Endodermal cell (in vitro differentiated cells): ENCODE measurements around the gene AUNIP. TPM values are rescaled to one million over a fixed set of nuclear protein-coding genes. Genes with fewer than 3 reads are reported as not detected.

Experiments used
- DNase-seq: peaks from one replicate; pipeline ENCODE4 v3.0.0-alpha.2; 2017
- H3K27ac ChIP-seq: 2 replicates; pipeline ENCODE4 v1.5.1; 2013; ENCODE audit warnings: mild to moderate bottlenecking, low read depth, low read length, moderate library complexity
- H3K27me3 ChIP-seq: 2 replicates; pipeline ENCODE4 v1.6.1; 2013; ENCODE audit warnings: mild to moderate bottlenecking, low read length, moderate library complexity; ENCODE audit not compliant: insufficient read depth, control insufficient read depth, poor library complexity, severe bottlenecking
- H3K36me3 ChIP-seq: 2 replicates; pipeline ENCODE4 v1.7.0; 2013; ENCODE audit warnings: mild to moderate bottlenecking, low read length, moderate library complexity; ENCODE audit not compliant: control insufficient read depth, insufficient read depth
- H3K4me1 ChIP-seq: one replicate; pipeline ENCODE4 v1.7.0; 2013; ENCODE audit warnings: low read length; ENCODE audit not compliant: control insufficient read depth, insufficient read depth
- H3K4me3 ChIP-seq: 2 replicates; pipeline ENCODE4 v1.5.1; 2013; ENCODE audit warnings: mild to moderate bottlenecking, low read length, moderate library complexity
- H3K9ac ChIP-seq: 2 replicates; pipeline ENCODE4 v1.6.1; 2013; ENCODE audit warnings: mild to moderate bottlenecking, low read length, moderate library complexity; ENCODE audit not compliant: poor library complexity, severe bottlenecking; ENCODE audit errors: extremely low read depth
- H3K9me3 ChIP-seq: 2 replicates; pipeline ENCODE4 v1.6.1; 2013; ENCODE audit warnings: mild to moderate bottlenecking, low read length, moderate library complexity; ENCODE audit not compliant: control insufficient read depth
- H3K27ac Mint-ChIP-seq: 2 replicates; pipeline ENCODE4 v1.8.0; 2020; ENCODE audit warnings: mixed read lengths
- H3K27me3 Mint-ChIP-seq: 2 replicates; pipeline ENCODE4 v1.8.0; 2021; ENCODE audit warnings: mild to moderate bottlenecking, mixed read lengths; ENCODE audit not compliant: insufficient read depth
- H3K36me3 Mint-ChIP-seq: 2 replicates; pipeline ENCODE4 v1.8.0; 2020; ENCODE audit warnings: low read depth, mixed read lengths
- H3K4me1 Mint-ChIP-seq: 2 replicates; pipeline ENCODE4 v1.8.0; 2020; ENCODE audit warnings: mixed read lengths
- H3K4me3 Mint-ChIP-seq: 2 replicates; pipeline ENCODE4 v1.8.0; 2020; ENCODE audit warnings: mild to moderate bottlenecking, moderate library complexity, mixed read lengths
- H3K9me3 Mint-ChIP-seq: 2 replicates; pipeline ENCODE4 v1.8.0; 2020; ENCODE audit warnings: mild to moderate bottlenecking, mixed read lengths
- CTCF ChIP-seq: fragments of 200-600 bp; sonication (generic); conservative IDR thresholded peaks from 2 replicates; pipeline ENCODE4 v1.5.0; 2021; ENCODE audit warnings: antibody characterized with exemption, mild to moderate bottlenecking
- WGBS, 2 experiments: methylation state at CpG; one replicate each; pipeline versions ENCODE4 v1.1.5 to v1.1.7; 2013; ENCODE audit warnings: missing lambda C conversion rate in 2 of 2, mixed read lengths in 1 of 2; ENCODE audit not compliant: insufficient coverage in 1 of 2, insufficient read length in 1 of 2; 5-methylcytosine and 5-hydroxymethylcytosine counted together
- total RNA-seq, 2 donors: library from RNA; stranded (reverse); fragmentation: NEBNext Ultra II Directional in 1 of 2; extraction: Animal tissue kit (Norgen Biotek cat#: 25700) in 1 of 2; gene quantifications; 2 replicates in 1 of 2; 3 replicates in 1 of 2; pipeline ENCODE4 v1.2.1, GENCODE V29; 2021

AUNIP gene
- total RNA-seq, 2 donors from 2014 or later, result 14.3 to 19.5 TPM

GRCh38 chr1:25893116-25893515 lies 33.9 kb upstream of the AUNIP start:
- Histone ChIP-seq H3K4me3 (no peak overlapping the region), H3K27ac (no peak overlapping the region), H3K36me3 (peaks cover 14% of the 10 kb centered on the region), H3K4me1 (peaks cover 14% of the 10 kb centered on the region), H3K27me3 (no peaks in the 10 kb centered on the region), H3K9me3 (no peaks in the 10 kb centered on the region), H3K9ac (no peak overlapping the region)
- no peak for TF ChIP-seq CTCF
- no peak overlapping the region for H3K4me3 Mint-ChIP-seq
- peaks cover 36% of the 10 kb centered on the region for H3K4me1 Mint-ChIP-seq
- H3K27me3 Mint-ChIP-seq, result peaks cover 2% of the 10 kb centered on the region
- WGBS, 2 experiments, result 87 to 92% methylated on average over 3 to 4 of the region's 4 CpGs
- no peaks in the 10 kb centered on the region for H3K9me3 Mint-ChIP-seq
- H3K27ac Mint-ChIP-seq, result peak overlapping the region; percentile 39
- peaks cover 20% of the 10 kb centered on the region for H3K36me3 Mint-ChIP-seq
- DNase-seq, result no peak

GRCh38 chr1:25891606-25892005 lies 32.3 kb upstream of the AUNIP start:
- no peaks in the 10 kb centered on the region for H3K9me3 Mint-ChIP-seq
- H3K27ac Mint-ChIP-seq, result peak overlapping the region; percentile 55

GRCh38 chr1:25890239-25891034 lies 31.2 kb upstream of the AUNIP start:
- 90 to 92% methylated on average over 9 to 10 of the region's 10 CpGs for WGBS, 2 experiments
- peak; percentile 68 for DNase-seq
- peaks cover 9% of the 10 kb centered on the region for H3K27me3 Mint-ChIP-seq
- no peaks in the 10 kb centered on the region for H3K27me3 ChIP-seq
- H3K27ac ChIP-seq, result no peak overlapping the region
- H3K9ac ChIP-seq, result no peak overlapping the region
- no peaks in the 10 kb centered on the region for H3K9me3 ChIP-seq
- TF ChIP-seq CTCF, result no peak
- H3K4me1 ChIP-seq, result peaks cover 7% of the 10 kb centered on the region
- H3K9me3 Mint-ChIP-seq, result no peaks in the 10 kb centered on the region
- no peaks in the 10 kb centered on the region for H3K36me3 ChIP-seq
- peaks cover 26% of the 10 kb centered on the region for H3K4me1 Mint-ChIP-seq
- no peak overlapping the region for H3K4me3 Mint-ChIP-seq
- H3K4me3 ChIP-seq, result no peak overlapping the region
- H3K36me3 Mint-ChIP-seq, result peaks cover 10% of the 10 kb centered on the region
- H3K27ac Mint-ChIP-seq, result peak overlapping the region; percentile 75

More at GRCh38 chr1:25891606-25892005, 32.3 kb upstream of the AUNIP start:
- H3K9ac ChIP-seq, result no peak overlapping the region
- H3K27me3 ChIP-seq, result no peaks in the 10 kb centered on the region
- 83 to 91% methylated on average over 3 to 5 of the region's 5 CpGs for WGBS, 2 experiments
- no peak for DNase-seq
- Mint-ChIP-seq H3K4me1 (peaks cover 34% of the 10 kb centered on the region), H3K4me3 (no peak overlapping the region), H3K27me3 (peaks cover 3% of the 10 kb centered on the region), H3K36me3 (peaks cover 10% of the 10 kb centered on the region)
- H3K4me1 ChIP-seq, result peaks cover 14% of the 10 kb centered on the region
- no peaks in the 10 kb centered on the region for H3K9me3 ChIP-seq
- peaks cover 3% of the 10 kb centered on the region for H3K36me3 ChIP-seq
- no peak for TF ChIP-seq CTCF
- peak overlapping the region; percentile 22 for H3K27ac ChIP-seq
- no peak overlapping the region for H3K4me3 ChIP-seq
